SU-DHL-6 (cell line): ENCODE data around the gene SMYD4.

Experiments used
- H2AFZ ChIP-seq: fragments of 200-600 bp; sonication (generic); 2 replicates; pipeline ENCODE4 v1.6.1; 2014; ENCODE audit warnings: low read depth, mild to moderate bottlenecking, moderate library complexity, mixed read lengths, antibody characterized with exemption, low read length; ENCODE audit not compliant: severe bottlenecking
- H3F3A ChIP-seq: fragments of 200-600 bp; shearing (Covaris generic); 2 replicates; pipeline ENCODE4 v1.6.0; 2016; ENCODE audit warnings: antibody characterized with exemption, mild to moderate bottlenecking; ENCODE audit not compliant: insufficient read depth
- H3K27ac ChIP-seq: fragments of 200-600 bp; sonication (generic); 2 replicates; pipeline ENCODE4 v1.5.1; 2016; ENCODE audit warnings: low read depth, mild to moderate bottlenecking, low read length, moderate library complexity, mixed read lengths
- H3K27me3 ChIP-seq: fragments of 200-600 bp; sonication (generic), shearing (Covaris generic); 2 replicates; pipeline ENCODE4 v1.6.0; 2014; ENCODE audit warnings: mild to moderate bottlenecking, low read length
- H3K36me3 ChIP-seq: fragments of 200-600 bp; sonication (generic); 2 replicates; pipeline ENCODE4 v1.6.1; 2014; ENCODE audit warnings: mild to moderate bottlenecking, low read length, mixed read lengths
- H3K4me2 ChIP-seq: fragments of 300-600, 200-600 bp; shearing (Covaris generic), sonication (generic); 2 replicates; pipeline ENCODE4 v1.6.0; 2014; ENCODE audit warnings: low read length, low read depth, mild to moderate bottlenecking; ENCODE audit not compliant: poor library complexity, severe bottlenecking
- H3K4me3 ChIP-seq: fragments of 200-600 bp; sonication (generic); 2 replicates; pipeline ENCODE4 v1.5.1; 2014; ENCODE audit warnings: antibody characterized with exemption, low read length, mild to moderate bottlenecking, mixed read lengths; ENCODE audit not compliant: insufficient read depth, poor library complexity, severe bottlenecking
- H3K79me2 ChIP-seq: fragments of 200-600 bp; sonication (generic); 2 replicates; pipeline ENCODE4 v1.6.1; 2014; ENCODE audit warnings: mild to moderate bottlenecking, low read length, moderate library complexity; ENCODE audit not compliant: insufficient read depth
- H3K9ac ChIP-seq: fragments of 200-600 bp; sonication (generic); 2 replicates; pipeline ENCODE4 v1.7.0; 2014; ENCODE audit warnings: mild to moderate bottlenecking, low read length
- H3K9me2 ChIP-seq: fragments of 200-600 bp; sonication (generic); replicated peaks from 2 replicates; pipeline ENCODE4 v1.6.1; 2014; ENCODE audit warnings: low read length; ENCODE audit not compliant: insufficient read depth
- H3K9me3 ChIP-seq: fragments of 200-600 bp; sonication (generic); 2 replicates; pipeline ENCODE4 v1.6.1; 2014; ENCODE audit warnings: low read length, mixed read lengths; ENCODE audit not compliant: insufficient read depth
- H4K20me1 ChIP-seq: fragments of 200-600 bp; sonication (generic); 2 replicates; pipeline ENCODE4 v1.6.1; 2014; ENCODE audit warnings: low read depth, mild to moderate bottlenecking, antibody characterized with exemption, low read length, moderate library complexity, mixed read lengths
- EZH2phosphoT487 ChIP-seq: fragments of 200-600 bp; sonication (generic), shearing (Covaris generic); conservative IDR thresholded peaks from 2 replicates; pipeline ENCODE4 v1.6.1; 2018; ENCODE audit warnings: mild to moderate bottlenecking, antibody characterized with exemption, low read length, moderate library complexity, mixed read lengths
- TF ChIP-seq, protein P1 (sequence below): fragments of 200-600 bp; sonication (generic); IDR thresholded peaks from one replicate; pipeline ENCODE4 v1.5.1; 2017; ENCODE audit warnings: antibody characterized with exemption, mild to moderate bottlenecking, low read length, moderate library complexity; ENCODE audit not compliant: insufficient read depth, poor library complexity, severe bottlenecking

The SMYD4 gene

DNA sequence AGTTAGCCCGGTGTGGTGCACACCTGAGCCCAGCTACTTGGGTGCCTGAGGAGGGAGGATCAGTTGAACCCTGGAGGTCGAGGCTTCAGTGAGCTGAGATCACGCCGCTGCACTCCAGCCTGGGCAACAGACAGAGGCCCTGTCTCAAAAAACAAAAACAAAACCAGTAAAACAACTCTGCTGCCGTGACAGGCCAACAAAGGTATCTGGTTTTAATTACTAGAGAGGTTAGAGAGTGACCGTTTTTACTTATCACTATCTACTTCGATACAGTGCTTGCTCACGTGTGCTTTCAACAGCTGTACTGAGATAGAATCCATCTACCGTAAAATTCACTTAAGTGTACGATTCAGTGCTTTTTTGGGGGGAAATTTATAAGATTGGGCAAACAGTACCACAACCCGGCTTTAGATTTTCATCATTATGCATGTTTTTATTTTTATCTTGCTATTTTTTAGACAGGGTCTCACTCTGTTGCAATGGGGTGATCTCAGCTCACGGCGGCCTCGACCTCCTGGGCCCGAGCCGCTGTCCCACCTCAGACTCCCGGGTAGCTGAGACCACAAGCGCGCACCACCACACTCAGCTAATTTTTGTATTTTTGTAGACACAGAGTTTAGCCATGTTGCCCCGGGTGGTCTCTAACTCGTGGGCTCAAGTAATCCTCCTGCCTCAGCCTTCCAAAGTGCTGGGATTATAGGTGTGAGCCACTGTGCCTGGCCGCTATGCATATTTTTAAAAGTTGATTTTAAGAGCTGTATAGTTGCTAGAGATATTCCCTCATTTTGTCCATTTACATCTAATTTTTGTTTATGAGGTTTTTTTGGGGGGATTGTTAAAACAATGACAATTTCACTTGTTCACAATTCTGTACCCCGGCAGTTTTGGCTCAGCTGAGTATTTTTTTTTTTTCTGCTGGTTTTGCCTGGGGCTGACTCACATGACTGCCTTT lies 36.9 kb downstream of the SMYD4 start:
- no peak overlapping the region for H2AFZ ChIP-seq
- H3K27me3 ChIP-seq: no peaks in the 10 kb centered on the region
- no peak overlapping the region for H3K4me2 ChIP-seq
- TF ChIP-seq EZH2phosphoT487: no peak
- TF ChIP-seq, protein P1, sequence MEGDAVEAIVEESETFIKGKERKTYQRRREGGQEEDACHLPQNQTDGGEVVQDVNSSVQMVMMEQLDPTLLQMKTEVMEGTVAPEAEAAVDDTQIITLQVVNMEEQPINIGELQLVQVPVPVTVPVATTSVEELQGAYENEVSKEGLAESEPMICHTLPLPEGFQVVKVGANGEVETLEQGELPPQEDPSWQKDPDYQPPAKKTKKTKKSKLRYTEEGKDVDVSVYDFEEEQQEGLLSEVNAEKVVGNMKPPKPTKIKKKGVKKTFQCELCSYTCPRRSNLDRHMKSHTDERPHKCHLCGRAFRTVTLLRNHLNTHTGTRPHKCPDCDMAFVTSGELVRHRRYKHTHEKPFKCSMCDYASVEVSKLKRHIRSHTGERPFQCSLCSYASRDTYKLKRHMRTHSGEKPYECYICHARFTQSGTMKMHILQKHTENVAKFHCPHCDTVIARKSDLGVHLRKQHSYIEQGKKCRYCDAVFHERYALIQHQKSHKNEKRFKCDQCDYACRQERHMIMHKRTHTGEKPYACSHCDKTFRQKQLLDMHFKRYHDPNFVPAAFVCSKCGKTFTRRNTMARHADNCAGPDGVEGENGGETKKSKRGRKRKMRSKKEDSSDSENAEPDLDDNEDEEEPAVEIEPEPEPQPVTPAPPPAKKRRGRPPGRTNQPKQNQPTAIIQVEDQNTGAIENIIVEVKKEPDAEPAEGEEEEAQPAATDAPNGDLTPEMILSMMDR: no peak
- H3K36me3 ChIP-seq: no peaks in the 10 kb centered on the region
- no peak overlapping the region for H3K27ac ChIP-seq
- no peaks in the 10 kb centered on the region for H3K9me3 ChIP-seq
- no peaks in the 10 kb centered on the region for H3K9me2 ChIP-seq
- no peaks in the 10 kb centered on the region; the same call in 1 of the 2 replicates for H4K20me1 ChIP-seq
- no peak overlapping the region for H3K9ac ChIP-seq
- H3K79me2 ChIP-seq: peaks cover 64% of the 10 kb centered on the region
- no peak overlapping the region for H3K4me3 ChIP-seq
- no peaks in the 10 kb centered on the region; the same call in 1 of the 2 replicates for H3F3A ChIP-seq

DNA sequence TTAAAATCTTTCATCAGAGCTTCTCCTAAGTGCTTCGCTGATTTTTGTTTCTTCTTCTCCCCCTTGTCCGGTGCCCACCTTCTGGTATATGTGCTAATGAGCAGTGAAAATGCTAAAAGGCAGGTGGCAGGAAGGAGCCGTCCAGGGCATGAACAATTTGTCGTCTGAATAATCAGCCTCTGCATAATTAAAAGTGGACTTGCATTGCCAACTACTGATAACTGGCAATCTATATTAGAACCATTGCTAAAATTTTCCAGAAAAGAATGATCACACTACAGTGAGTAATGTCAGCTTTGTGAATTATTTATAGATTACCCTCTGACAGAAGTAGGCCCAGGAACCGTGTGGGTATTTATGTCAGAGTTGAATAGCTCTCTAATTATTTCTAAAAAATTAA lies 39.8 kb downstream of the SMYD4 start:
- Histone ChIP-seq H3K9me2 (no peaks in the 10 kb centered on the region), H4K20me1 (no peaks in the 10 kb centered on the region; the same call in 1 of the 2 replicates), H3K27me3 (no peaks in the 10 kb centered on the region), H3K36me3 (no peaks in the 10 kb centered on the region), H3K9me3 (no peaks in the 10 kb centered on the region), H3F3A (no peaks in the 10 kb centered on the region; the same call in 1 of the 2 replicates), H3K9ac (no peak overlapping the region), H3K79me2 (peaks cover 41% of the 10 kb centered on the region), H3K4me3 (no peak overlapping the region), H3K27ac (no peak overlapping the region), H3K4me2 (no peak overlapping the region), H2AFZ (no peak overlapping the region)
- TF ChIP-seq, protein P1: no peak
- TF ChIP-seq EZH2phosphoT487: no peak

DNA sequence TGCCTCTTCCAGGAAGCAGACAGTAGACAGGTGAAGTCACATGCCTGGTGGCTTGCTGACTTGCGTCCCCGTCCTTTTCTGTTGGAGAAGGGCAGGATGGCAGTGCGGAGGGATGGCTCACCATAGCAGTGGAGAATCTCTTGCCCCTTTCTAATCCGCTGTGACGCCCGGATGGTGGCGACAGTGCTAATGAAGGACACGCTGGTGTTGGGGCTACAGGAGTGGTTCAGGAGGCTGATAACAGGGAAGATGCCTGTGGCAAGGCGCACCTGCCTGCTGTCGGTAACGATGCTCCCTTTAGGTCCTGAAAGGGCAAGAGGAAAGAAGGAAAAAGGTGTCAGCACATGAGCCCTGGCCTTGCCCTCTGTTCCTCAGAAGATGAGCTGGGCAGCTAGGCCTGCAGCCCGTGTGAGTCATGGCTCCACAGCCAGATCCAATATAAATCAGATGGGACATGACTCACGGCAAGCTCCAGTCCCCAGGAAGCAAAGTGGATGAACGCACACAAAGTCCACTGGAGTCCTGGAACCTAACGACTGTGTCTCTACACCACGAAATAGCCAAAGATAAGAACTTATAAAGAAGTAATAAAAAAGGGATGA lies 42.3 kb downstream of the SMYD4 start:
- Histone ChIP-seq H4K20me1 (no peaks in the 10 kb centered on the region), H3K9me3 (no peaks in the 10 kb centered on the region), H3K27me3 (no peaks in the 10 kb centered on the region), H3K79me2 (peaks cover 21% of the 10 kb centered on the region), H3F3A (no peaks in the 10 kb centered on the region; the same call in 1 of the 2 replicates), H3K27ac (no peak overlapping the region), H3K36me3 (no peaks in the 10 kb centered on the region; the same call in 1 of the 2 replicates), H2AFZ (no peak overlapping the region), H3K4me3 (no peak overlapping the region), H3K9me2 (no peaks in the 10 kb centered on the region), H3K9ac (no peak overlapping the region), H3K4me2 (no peak overlapping the region)
- TF ChIP-seq EZH2phosphoT487: no peak
- TF ChIP-seq, protein P1: no peak
